ENCODE data around the gene CACNA1B.

CACNA1B gene

GRCh38 chr9:138077126-138077525, 199.5 kb downstream of the CACNA1B start:
- Histone ChIP-seq H3K4me3 (ENCODE audit: low read length) (no peak overlapping the region), H3K9me3 (replicated peaks; ENCODE audit: insufficient read depth, low read length) (no peaks in the 10 kb centered on the region), H3F3A (ENCODE audit: insufficient read depth, low read length) (no peaks in the 10 kb centered on the region), H3K27me3 (replicated peaks; ENCODE audit: insufficient read depth, low read length) (peaks cover 94% of the 10 kb centered on the region), H3K36me3 (replicated peaks; ENCODE audit: insufficient read depth, low read length) (no peaks in the 10 kb centered on the region), H3K79me2 (ENCODE audit: low read length) (no peaks in the 10 kb centered on the region), H3K4me2 (ENCODE audit: low read depth, low read length) (no peak overlapping the region), H3K9ac (ENCODE audit: low read length) (no peak overlapping the region), H3K27ac (ENCODE audit: low read length) (no peak overlapping the region), H3K9me2 (replicated peaks; ENCODE audit: insufficient read depth, low read length) (no peaks in the 10 kb centered on the region), H2AFZ (ENCODE audit: low read length) (no peak overlapping the region), H3K4me1 (ENCODE audit: low read length) (no peaks in the 10 kb centered on the region), H4K20me1 (ENCODE audit: insufficient read depth, low read length) (no peaks in the 10 kb centered on the region)
- TF ChIP-seq EZH2phosphoT487 (IDR thresholded peaks at IDR 0.05; ENCODE audit: low read length) (no peak), CTCF (IDR thresholded peaks at IDR 0.05; ENCODE audit: low read length) (no peak), EZH2 (optimal IDR thresholded peaks at IDR 0.05; ENCODE audit: low read depth, low read length) (no peak)
- no peak for DNase-seq

DNA sequence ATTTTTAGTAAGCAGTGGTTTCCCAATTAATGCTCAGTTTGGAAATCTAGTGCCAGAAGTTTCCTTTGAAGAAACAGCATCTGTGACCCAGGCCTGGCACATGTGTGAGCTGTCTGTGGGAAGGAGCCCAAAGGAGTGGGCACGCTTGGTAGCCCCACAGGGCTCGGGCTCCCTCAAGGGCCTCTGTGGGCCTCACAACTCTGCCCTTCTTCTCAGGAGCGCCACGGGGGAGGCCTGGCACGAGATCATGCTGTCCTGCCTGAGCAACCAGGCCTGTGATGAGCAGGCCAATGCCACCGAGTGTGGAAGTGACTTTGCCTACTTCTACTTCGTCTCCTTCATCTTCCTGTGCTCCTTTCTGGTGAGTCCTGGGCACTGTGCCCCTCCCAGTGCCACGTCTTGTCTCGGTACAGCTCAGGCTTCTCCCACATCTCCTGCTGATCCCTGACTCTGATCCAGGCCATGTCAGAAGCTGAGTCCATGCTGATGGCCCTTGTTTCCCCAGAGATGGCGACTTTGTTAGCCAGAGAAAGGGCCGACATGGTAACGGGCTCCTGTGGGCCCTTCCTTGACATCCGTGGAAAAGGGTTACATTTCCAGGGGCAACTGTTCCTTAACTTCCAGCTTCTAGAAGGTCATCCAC, 200.4 kb downstream of the CACNA1B start:
- Histone ChIP-seq H3K27me3 (replicated peaks; ENCODE audit: insufficient read depth, low read length) (peaks cover 89% of the 10 kb centered on the region), H3K79me2 (ENCODE audit: low read length) (no peaks in the 10 kb centered on the region), H3K27ac (ENCODE audit: low read length) (no peak overlapping the region), H3K9me3 (replicated peaks; ENCODE audit: insufficient read depth, low read length) (no peaks in the 10 kb centered on the region), H3K9me2 (replicated peaks; ENCODE audit: insufficient read depth, low read length) (no peaks in the 10 kb centered on the region), H2AFZ (ENCODE audit: low read length) (no peak overlapping the region), H3K4me3 (ENCODE audit: low read length) (no peak overlapping the region), H3F3A (ENCODE audit: insufficient read depth, low read length) (no peaks in the 10 kb centered on the region), H3K4me1 (ENCODE audit: low read length) (no peaks in the 10 kb centered on the region), H3K4me2 (ENCODE audit: low read depth, low read length) (no peak overlapping the region), H3K9ac (ENCODE audit: low read length) (no peak overlapping the region), H3K36me3 (replicated peaks; ENCODE audit: insufficient read depth, low read length) (no peaks in the 10 kb centered on the region), H4K20me1 (ENCODE audit: insufficient read depth, low read length) (no peaks in the 10 kb centered on the region)
- no peak for DNase-seq
- TF ChIP-seq EZH2phosphoT487 (IDR thresholded peaks at IDR 0.05; ENCODE audit: low read length) (no peak), EZH2 (optimal IDR thresholded peaks at IDR 0.05; ENCODE audit: low read depth, low read length) (no peak), CTCF (IDR thresholded peaks at IDR 0.05; ENCODE audit: low read length) (no peak)

DNA sequence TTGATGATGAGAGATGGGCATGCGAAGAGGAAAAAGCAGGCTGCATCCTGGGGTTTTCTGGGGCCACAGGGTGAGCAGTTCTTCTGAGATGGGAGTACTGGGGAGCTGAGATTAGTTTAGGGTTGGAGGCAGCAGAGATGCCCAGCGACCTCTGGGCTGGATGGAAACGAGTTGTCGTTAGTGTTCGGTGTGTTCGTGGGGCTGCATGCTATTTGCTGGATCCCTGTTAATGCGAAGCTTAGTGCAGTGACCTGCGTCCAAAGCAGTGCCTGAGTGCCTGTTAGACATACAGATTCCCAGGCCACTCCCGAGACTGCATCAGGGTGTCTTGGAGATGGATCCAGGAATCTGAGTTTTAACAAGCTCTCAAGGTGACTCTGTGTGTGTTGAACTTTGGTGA, 201.3 kb downstream of the CACNA1B start:
- peaks cover 81% of the 10 kb centered on the region for H3K27me3 ChIP-seq (replicated peaks; ENCODE audit: insufficient read depth, low read length)
- H3K36me3 ChIP-seq (replicated peaks; ENCODE audit: insufficient read depth, low read length): no peaks in the 10 kb centered on the region

More for the DNA sequence above, 201.3 kb downstream of the CACNA1B start:
- no peaks in the 10 kb centered on the region for H4K20me1 ChIP-seq (ENCODE audit: insufficient read depth, low read length)
- TF ChIP-seq EZH2 (optimal IDR thresholded peaks at IDR 0.05; ENCODE audit: low read depth, low read length) (no peak), CTCF (IDR thresholded peaks at IDR 0.05; ENCODE audit: low read length) (no peak), EZH2phosphoT487 (IDR thresholded peaks at IDR 0.05; ENCODE audit: low read length) (no peak)
- H3K79me2 ChIP-seq (ENCODE audit: low read length): no peaks in the 10 kb centered on the region
- H3K9me3 ChIP-seq (replicated peaks; ENCODE audit: insufficient read depth, low read length): no peaks in the 10 kb centered on the region
- H2AFZ ChIP-seq (ENCODE audit: low read length): no peak overlapping the region
- H3K9me2 ChIP-seq (replicated peaks; ENCODE audit: insufficient read depth, low read length): no peaks in the 10 kb centered on the region
- no peak overlapping the region for H3K27ac ChIP-seq (ENCODE audit: low read length)
- no peaks in the 10 kb centered on the region for H3K4me1 ChIP-seq (ENCODE audit: low read length)
- DNase-seq: no peak
- H3K4me2 ChIP-seq (ENCODE audit: low read depth, low read length): no peak overlapping the region
- H3K9ac ChIP-seq (ENCODE audit: low read length): no peak overlapping the region
- H3K4me3 ChIP-seq (ENCODE audit: low read length): no peak overlapping the region
- H3F3A ChIP-seq (ENCODE audit: insufficient read depth, low read length): no peaks in the 10 kb centered on the region
